Activated CD4-positive, alpha-beta T cell treated with anti-CD3 and anti-CD28 coated beads for 1 hour (primary cell): ENCODE results near the gene ASCC2.

Source experiments
- DNase-seq: peaks from one replicate; pipeline ENCODE4 v3.0.0-alpha.2; 2020

Gene ASCC2

GRCh38 chr22:29751669-29752068, 86.4 kb downstream of the ASCC2 start:
- no peak for DNase-seq

- no peak for DNase-seq
These were observed 87.2 kb downstream of the ASCC2 start for GRCh38 chr22:29750559-29751538.

DNA sequence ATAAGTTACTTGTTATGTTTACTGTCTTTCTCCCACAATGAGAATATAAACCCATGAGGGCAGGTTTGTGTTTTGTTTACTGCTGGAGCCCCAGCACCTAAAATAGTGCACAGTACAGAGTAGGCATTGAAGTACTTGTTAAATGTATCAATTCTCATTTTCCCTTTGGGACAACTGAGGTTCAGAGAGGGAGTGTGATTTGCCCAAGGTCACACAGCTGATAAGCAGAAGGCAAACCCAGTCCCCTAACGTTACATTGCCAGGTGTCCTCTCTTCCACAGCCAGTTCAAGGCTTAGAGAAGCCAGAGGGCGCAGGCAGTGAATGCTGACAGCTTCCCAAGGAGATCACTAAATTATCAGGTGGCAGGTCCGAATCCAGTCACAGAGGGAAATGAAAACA, 88.0 kb downstream of the ASCC2 start:
- DNase-seq: no peak

- no peak for DNase-seq
These were observed 89.7 kb downstream of the ASCC2 start for GRCh38 chr22:29748248-29748893.

GRCh38 chr22:29747832-29748231, 90.2 kb downstream of the ASCC2 start:
- DNase-seq: no peak

- no peak for DNase-seq
These were observed 93.2 kb downstream of the ASCC2 start for GRCh38 chr22:29744902-29745301.

GRCh38 chr22:29742326-29742725, 95.7 kb downstream of the ASCC2 start:
- no peak for DNase-seq

GRCh38 chr22:29741926-29742325, 96.1 kb downstream of the ASCC2 start:
- DNase-seq: no peak

GRCh38 chr22:29740216-29740615, 97.9 kb downstream of the ASCC2 start:
- no peak for DNase-seq

GRCh38 chr22:29739346-29739875, 98.7 kb downstream of the ASCC2 start:
- no peak for DNase-seq
